ENCODE measurements around the gene TBC1D1.

TBC1D1 gene

DNA sequence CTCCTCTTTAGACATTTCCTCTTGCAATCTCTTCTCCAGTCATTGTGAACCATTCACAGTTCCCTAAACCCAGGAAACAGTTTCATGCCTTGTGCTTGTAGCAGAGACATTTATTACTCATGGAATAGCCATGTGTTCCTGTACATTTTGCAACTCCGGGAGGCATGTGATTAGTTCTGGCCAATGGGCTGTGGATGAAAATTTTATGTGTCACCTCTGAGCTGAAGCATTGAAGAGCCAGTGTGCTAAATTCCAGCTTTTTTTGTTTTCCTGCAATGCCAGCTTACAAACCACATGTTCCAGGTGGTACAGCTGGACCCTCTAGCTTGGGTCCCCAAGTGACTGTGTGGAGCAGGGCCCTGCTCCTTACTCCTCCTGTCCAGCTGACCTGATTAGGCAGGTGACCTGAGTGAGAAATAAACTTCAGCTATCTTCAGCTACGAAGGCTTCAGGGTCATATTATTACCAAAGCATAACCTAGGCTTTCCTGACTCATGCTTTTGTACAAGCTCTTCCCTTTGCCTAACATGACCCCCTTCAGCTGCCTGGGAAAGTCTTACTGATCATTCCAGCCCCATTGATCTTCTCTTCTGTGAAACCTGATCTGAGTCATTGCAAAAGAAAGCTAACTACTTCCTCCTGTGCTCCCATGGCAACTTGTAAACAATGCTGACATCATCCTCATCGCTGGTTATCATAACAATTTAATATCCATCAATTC lies 269.8 kb downstream of the TBC1D1 start:
- in situ Hi-C loops (cut with MboI; ENCODE audit: low sequenced_read_pairs), result no loop called here

DNA sequence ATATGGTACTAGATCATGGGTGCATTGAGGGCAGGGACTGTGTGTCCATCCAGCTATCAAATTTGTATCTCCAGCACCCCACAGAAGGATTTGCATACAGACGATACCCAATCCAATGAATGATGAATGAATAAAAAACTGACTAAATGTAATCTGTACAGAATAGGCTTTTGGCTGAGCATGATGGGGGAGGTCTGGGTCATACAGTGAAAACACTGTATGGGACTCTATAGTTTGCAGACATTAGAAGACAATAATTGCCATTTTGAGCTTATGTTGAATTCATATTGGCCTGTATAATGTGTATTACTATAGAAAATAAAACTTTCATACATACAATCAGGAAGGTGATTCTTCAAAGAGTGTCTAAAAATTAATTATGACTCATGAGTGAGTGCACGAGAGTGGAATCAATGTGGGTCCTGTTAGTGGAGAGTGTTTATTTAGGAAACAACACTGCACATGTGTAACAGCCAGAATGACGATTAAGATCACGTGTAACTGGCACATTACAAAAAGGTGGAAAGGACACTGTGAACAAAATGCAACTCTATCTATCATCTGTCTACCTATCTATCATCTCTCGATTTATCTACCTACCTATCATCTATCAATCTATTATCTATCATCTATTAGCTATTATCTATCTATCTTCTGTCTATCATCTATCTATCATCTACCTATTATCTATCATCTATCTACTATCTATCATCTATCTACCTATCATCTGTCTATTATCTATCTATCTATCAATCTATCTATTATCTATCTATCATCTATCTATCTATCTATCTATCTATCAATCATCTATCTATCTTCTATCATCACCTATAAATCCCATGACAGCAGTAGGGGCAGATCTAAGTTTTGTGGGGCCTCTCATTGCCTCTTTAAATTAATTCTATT lies 270.6 kb downstream of the TBC1D1 start:
- in situ Hi-C loops (cut with MboI; ENCODE audit: low sequenced_read_pairs), result no loop called here

DNA sequence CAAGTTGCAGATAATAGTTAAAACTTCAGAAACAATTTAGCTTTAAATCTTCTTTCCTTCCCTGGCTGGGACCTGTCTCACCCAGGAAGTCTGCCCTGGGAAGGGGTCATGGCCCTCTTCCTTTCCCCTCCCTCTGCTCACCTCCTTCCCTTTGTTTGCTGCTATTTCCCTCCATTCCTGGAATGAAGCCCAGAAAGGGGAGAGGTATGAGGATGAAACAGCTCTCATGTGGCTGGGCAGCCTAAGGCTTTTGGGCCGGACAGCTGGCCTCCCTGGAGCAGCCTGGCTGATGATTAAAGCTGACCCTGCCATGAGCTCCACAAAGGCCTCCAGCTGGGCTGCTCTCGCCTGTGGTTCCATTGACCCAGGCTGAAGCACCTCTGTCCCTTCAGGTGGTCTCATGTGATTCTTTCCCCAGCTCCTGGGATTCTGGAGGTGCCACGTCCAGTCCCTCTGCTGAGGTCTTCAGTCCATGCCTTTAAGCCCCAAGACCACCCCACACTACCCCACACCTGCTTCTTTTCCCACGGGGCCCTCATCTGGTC lies 271.4 kb downstream of the TBC1D1 start:
- in situ Hi-C loops (cut with MboI; ENCODE audit: low sequenced_read_pairs), result no loop called here

DNA sequence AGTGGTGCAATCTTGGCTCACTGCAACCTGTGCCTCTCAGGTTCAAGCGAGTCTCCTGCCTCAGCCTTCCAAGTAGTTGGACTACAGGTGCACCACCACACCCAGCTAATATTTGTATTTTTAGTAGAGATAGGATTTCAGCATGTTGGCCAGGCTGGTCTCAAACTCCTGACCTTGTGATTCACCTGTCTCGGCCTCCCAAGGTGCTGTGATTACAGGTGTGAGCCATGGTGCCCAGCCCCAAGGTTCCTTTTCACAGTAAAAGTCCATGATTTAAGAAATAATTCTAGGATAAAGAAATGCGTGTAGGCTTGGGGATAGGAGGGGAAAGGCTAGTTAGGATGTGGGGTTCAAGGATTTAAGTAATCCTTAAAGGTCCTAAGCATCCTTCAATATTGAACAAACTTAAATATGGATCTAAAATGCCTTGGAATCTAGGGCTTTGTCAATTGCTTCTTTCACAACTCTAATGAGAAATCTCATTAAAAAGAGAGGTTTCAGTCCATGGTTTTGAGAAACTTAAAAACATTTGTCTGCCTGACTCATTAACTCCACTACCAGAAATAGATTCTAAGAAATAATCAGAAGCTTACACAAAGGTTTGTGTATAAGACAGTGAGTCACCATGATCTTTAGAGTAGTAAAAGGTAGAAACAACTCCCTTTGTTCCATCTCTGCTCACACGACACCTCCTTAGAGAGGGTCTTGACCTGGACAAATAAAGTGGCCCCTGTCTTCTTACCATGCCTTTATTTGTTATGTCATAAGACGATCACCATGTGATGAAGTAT lies 272.5 kb downstream of the TBC1D1 start:
- in situ Hi-C loops (cut with MboI; ENCODE audit: low sequenced_read_pairs), result no loop called here

DNA sequence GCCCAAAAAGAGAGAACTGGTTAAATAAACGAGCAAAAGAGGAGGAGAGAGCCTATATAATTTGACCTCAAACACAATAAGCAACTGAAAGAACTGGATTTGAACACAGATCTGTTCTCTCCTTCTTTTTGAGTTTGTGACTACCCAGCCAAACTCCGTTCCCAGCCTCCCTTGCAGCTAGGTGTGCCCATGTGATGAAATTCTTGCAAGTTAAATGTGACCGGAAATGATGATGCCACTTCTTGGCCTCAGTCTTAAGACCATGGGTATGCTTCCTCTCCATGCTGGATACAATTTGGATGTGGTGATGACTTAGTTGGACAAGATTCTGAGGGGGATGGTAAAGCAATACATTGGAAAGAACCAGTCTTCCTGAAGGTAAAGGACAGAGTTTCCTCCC lies 273.5 kb downstream of the TBC1D1 start:
- in situ Hi-C loops (cut with MboI; ENCODE audit: low sequenced_read_pairs), result no loop called here

DNA sequence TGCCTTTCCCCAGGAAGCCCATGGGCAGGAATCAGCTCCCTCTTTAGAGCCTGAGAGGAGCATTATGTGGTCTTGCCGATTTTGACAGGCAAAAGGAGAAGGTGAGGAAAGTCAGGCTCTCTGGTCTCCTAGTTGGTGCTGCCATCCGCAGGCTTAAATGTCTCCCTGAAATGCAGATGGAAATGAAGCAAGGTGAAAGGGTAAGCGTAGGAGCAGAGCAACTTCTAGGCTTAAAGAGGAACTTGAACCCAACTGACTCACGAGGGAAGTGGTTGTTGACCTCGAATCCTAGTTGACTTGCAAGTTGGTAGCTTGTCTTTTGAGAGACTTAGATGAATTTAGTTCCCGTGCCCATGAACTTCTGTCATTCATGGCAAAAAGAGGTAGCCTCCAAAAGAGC lies 275.2 kb downstream of the TBC1D1 start:
- in situ Hi-C loops (cut with MboI; ENCODE audit: low sequenced_read_pairs), result no loop called here

DNA sequence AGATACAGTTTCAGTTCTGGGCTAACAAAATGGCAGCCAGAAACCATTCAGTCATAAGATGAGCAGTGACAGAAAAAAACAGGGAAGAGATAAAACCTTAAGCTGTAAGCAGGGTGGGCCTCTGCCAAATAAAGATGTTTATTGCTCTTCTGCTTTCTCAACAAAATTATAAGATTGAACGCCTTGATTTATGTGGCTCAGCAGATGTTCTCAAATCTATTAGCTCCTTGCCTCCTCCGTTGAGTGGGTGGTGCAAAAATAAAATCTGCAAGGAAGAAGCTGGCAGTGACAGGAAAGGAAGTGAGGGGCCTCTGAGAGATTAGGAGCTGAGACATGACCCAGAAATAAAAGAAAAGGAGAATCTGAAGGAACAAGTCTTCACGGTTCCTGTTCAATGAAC lies 275.9 kb downstream of the TBC1D1 start:
- in situ Hi-C loops (cut with MboI; ENCODE audit: low sequenced_read_pairs), result no loop called here

DNA sequence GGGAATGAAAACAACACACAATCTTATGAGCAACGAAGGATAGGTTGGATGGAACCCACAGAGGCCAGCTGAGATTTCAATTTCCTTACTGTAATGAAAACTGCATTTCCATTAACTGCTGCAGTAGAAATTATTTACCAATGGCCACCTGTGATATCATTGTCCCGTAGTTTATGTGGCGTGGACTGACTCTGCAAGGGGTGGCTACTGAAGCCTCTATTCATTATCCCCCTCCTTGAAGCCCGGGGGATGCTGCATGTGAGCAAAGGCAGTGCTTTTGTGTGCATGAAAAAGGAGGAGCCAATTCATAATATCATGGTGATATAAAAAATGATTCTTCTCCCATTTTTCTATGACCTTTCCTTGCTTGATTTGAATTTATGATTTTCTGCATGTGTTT lies 277.1 kb downstream of the TBC1D1 start:
- in situ Hi-C loops (cut with MboI; ENCODE audit: low sequenced_read_pairs), result no loop called here

DNA sequence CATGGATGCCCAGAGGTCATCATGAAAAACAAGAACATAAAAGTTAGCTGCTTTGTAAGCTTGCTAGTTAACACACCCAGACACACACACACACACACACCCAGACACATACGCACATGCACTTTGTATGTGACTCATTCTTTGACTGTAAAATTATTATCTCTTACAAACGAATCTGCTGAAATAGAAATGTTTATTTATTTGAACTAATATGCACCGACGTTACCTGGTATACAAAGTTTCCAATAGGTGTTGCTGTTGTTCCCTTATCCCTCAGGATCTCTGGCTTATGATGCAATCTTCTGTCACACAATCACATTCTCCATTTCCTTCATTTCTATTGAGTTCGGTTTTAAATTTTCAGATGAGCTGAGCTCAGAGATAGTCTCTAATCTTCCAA lies 278.6 kb downstream of the TBC1D1 start:
- in situ Hi-C loops (cut with MboI; ENCODE audit: low sequenced_read_pairs), result no loop called here

DNA sequence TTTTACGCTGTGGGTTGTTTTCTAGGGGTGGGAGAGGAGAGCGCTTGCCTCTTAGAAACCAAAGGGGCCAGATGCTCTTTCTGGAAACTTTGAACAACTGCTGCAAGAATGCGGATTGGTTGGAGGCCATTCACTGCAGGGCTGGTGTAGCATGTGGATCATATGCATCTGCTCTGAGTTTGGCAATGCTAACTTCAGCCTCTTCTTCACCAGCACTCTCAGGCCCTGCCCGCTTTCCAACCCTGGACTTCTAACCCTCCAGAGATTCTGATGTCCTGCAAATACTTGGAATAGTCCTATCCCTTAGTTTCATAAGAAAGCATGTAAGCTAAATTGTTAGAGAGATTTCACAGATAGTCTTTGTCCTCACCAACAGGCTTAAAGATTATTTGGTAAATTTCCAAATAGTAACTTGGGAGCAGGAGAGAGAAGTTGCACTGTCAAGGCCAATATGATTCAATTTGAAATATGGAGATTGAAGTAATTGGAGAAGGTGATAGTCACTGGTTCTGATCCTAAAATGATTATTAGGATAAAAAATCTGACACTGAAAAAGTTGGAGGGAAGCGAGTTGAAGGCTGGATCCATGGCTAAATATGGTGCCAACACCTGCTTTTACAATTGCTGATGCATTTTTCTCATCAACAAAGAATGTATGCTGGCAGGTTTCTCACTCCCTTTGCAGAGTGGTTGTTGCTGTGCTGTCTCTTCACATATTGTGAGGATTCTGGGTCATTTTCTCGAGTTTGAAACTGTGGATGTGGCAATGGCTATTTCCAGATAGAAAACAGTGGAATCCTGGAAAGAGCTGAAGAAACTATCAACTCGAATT lies 279.7 kb downstream of the TBC1D1 start:
- in situ Hi-C loops (cut with MboI; ENCODE audit: low sequenced_read_pairs), result loop anchor here (10.0 kb wide), 1 partner anchor 96 kb away; no protein-coding TSS in a partner anchor

DNA sequence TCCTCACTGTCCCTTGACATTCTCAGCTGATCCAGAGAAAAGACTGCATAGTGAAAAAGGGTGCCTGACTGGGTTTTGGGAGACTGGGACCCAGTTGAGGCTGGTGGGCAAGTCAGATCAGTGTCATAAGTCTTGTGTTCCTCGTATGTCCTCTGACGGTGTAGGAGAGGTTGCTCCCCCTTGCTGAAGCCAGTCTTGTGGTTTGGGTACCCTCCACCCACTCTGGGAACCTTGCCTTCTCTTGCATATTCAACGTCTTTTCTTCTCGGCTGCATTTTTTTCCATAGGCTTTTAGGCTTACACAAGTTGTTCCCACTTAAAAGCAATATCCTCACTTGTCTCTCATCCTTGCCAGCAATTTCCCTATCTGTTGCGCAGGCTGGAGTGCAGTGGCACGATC lies 281.2 kb downstream of the TBC1D1 start:
- in situ Hi-C loops (cut with MboI; ENCODE audit: low sequenced_read_pairs), result loop anchor here (10.0 kb wide), 1 partner anchor 97 kb away; no protein-coding TSS in a partner anchor

DNA sequence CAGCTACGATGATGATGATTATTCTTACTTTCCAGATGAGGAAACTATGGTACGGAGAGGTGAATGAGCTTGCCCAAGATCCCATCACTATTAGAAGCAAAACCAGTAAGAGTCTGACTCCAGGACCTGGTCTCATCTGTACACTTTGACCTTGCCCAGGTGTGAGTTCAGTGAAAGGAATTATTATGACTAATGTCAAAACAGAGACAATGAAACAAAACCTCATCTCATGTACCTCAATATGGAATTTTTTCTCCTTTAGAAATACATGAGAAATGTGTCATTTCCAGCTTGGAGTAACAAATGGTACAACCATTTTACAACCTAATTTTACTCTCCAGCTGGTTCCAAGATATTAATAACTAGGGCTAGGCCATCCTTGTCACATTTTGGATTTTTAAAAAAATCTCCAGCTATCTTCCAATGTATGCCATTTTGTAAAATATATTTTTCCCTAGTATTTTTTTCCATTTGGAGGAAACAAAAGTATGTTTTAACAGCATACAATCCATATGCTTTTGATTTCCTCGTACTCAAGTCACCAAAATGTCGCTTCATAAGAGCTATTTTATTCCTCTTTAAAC lies 283.1 kb downstream of the TBC1D1 start:
- in situ Hi-C loops (cut with MboI; ENCODE audit: low sequenced_read_pairs), result loop anchor here (10.0 kb wide), 1 partner anchor 99 kb away; no protein-coding TSS in a partner anchor

DNA sequence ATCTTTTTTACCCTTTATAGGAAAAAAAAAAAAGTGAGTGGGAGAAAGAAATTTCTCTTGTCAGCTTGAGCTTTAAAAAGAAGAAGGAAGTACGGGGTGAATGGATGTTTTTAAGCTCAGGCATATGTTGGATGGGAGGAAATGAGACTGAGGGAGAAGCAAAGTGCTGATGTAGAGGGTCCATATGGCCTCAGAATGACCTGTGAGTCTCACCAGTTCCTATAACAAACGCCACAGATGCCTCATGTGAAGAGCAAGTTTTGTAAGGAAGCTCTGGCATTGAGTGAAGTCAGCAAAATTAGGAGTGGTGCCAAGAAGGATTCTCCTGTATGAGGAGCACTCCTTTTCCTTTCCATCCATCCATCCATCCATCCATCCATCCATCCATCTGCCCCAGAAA lies 283.9 kb downstream of the TBC1D1 start:
- in situ Hi-C loops (cut with MboI; ENCODE audit: low sequenced_read_pairs), result loop anchor here (10.0 to 25.0 kb wide), 2 partner anchors 100 to 962 kb away; no protein-coding TSS in a partner anchor

DNA sequence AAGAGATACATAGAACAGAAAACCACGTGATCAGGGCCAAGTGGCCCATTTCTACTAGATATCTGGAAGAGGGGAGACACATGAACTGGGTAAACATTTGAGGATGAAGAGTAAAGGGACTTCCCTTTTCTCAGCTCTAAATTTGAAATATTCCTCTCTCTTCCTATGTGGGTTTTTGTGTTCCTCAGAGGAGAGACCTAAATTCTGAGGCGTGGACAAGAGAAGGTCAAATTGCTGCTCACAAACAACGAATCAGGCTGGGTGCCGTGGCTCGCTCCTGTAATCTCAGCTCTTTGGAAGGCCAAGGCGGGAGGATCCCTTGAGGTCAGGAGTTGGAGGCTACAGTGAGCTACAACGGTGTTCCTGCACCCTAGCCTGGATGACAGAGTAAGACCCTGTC lies 285.3 kb downstream of the TBC1D1 start:
- in situ Hi-C loops (cut with MboI; ENCODE audit: low sequenced_read_pairs), result loop anchor here (10.0 to 25.0 kb wide), 2 partner anchors 101 to 961 kb away; no protein-coding TSS in a partner anchor

DNA sequence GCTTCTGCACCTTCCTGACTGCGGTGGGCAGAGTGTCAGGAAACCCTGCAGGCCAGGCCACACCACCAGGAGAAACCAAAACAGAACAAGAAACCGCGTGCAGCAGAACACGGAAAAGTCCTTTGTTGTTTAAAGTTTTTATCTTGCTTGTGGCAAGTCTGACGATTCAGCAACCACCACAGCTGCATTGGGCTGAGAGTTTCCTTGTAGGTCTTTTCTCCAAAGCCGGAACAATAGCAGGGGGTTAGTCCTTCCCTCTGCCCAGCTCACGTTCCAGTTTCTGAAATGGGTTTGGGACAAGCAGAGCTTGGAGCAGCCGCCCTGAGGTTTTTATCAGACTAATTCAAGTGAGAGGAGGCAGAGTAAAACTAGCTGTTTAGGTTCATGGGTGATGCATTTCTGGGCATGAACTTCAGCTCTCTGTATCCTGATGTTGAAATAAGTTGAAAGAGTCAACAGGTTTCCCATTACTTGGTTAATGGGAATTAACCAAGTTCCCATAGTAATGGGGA lies 286.2 kb downstream of the TBC1D1 start:
- in situ Hi-C loops (cut with MboI; ENCODE audit: low sequenced_read_pairs), result loop anchor here (10.0 to 25.0 kb wide), 2 partner anchors 102 to 960 kb away; no protein-coding TSS in a partner anchor

DNA sequence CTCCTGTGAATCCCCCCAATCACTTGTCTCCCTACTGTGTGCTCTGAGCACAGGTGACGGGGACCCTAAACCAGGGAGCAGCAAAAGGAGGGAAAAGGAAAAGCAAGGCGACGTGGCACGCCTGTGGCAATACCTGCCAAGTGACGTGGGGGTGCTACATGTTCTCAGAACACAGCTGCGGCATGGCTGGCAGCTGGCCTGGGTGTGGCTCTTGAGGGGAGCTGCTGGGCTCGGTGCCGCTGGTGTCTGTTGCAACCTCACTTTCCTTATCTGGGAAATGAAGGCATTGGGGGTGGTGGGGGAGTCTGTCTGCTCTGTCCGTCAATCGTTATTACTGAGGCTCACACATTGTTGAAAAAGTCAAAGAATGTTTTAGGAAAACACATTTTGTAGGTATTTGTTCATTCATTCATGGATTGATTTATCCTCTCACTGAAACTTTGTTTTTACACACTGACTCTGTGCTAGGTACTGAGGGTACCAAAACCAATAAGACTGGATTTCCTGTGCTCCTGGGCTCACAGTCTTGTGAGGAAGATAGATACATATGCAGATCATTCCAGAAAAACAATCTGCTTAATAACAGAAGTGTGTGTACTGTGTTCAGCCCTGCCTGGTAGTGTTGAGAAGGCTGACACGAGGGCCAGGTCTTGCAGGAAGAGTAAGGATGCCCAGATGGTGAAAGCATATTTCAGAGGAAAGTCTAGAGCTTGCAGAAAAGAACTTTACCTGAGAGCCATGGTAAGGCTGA lies 286.9 kb downstream of the TBC1D1 start:
- in situ Hi-C loops (cut with MboI; ENCODE audit: low sequenced_read_pairs), result loop anchor here (10.0 to 25.0 kb wide), 2 partner anchors 103 to 959 kb away; no protein-coding TSS in a partner anchor

DNA sequence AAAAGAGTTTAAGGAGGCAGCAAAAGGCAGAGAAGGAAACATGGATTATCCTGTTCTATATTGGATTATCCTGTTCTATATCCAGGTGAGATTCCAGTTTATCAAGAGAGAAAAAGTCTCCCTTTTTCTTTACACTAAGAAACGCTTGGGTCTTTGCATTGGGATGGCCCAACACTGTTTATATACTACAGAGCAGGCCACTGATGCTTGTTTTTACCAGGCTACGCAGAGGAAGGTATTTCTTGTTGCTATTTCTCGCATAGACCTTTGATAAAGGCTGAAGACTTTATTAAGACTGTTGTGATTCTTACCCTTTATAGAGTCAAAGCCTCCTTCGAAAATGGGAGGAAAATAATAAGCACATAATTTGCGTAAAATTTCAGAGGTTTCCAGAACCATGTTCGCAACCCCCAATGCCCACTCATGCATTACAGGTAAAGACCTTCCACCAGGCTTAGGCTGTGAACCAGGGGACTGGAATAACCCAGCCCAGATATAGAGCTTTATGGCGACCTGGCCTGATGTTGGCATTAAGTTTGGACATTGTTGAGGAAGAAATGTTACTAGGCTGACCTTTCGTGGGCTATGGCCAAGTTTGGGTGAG lies 287.6 kb downstream of the TBC1D1 start:
- in situ Hi-C loops (cut with MboI; ENCODE audit: low sequenced_read_pairs), result loop anchor here (10.0 to 25.0 kb wide), 2 partner anchors 104 to 959 kb away; no protein-coding TSS in a partner anchor

Data from HL-60/S4 (cell line).